ENCODE results near the gene CISD1.

Gene CISD1

GRCh38 chr10:58281092-58281752, 12.3 kb downstream of the CISD1 start:
- Histone ChIP-seq H3K9me3 (ENCODE audit: insufficient read depth, low read depth, low read length) (no peaks in the 10 kb centered on the region), H3K36me3 (ENCODE audit: insufficient read depth, low read length) (peaks cover 26% of the 10 kb centered on the region), H3K9ac (ENCODE audit: low read depth, low read length) (no peak overlapping the region), H3K27me3 (ENCODE audit: insufficient read depth, low read length) (no peaks in the 10 kb centered on the region), H3K4me1 (ENCODE audit: insufficient read depth, low read length) (no peaks in the 10 kb centered on the region), H3K27ac (ENCODE audit: low read depth, low read length) (no peak overlapping the region), H3K4me3 (ENCODE audit: low read length) (no peak overlapping the region)
- WGBS = 100% methylated on average over 1 of the region's 2 CpGs

- Histone ChIP-seq H3K36me3 (ENCODE audit: insufficient read depth, low read length) (peaks cover 20% of the 10 kb centered on the region), H3K27ac (ENCODE audit: low read depth, low read length) (no peak overlapping the region), H3K9me3 (ENCODE audit: insufficient read depth, low read depth, low read length) (no peaks in the 10 kb centered on the region), H3K4me3 (ENCODE audit: low read length) (no peak overlapping the region), H3K9ac (ENCODE audit: low read depth, low read length) (no peak overlapping the region), H3K4me1 (ENCODE audit: insufficient read depth, low read length) (no peaks in the 10 kb centered on the region), H3K27me3 (ENCODE audit: insufficient read depth, low read length) (no peaks in the 10 kb centered on the region)
- WGBS = 92% methylated on average over 3 of the region's 3 CpGs
Observed at GRCh38 chr10:58282615-58283014, 13.7 kb downstream of the CISD1 start.

GRCh38 chr10:58291538-58292174, 22.7 kb downstream of the CISD1 start:
- WGBS = 90% methylated on average over 4 of the region's 5 CpGs
- no peaks in the 10 kb centered on the region for H3K4me1 ChIP-seq (ENCODE audit: insufficient read depth, low read length)
- H3K9ac ChIP-seq (ENCODE audit: low read depth, low read length) = no peak overlapping the region
- H3K27ac ChIP-seq (ENCODE audit: low read depth, low read length) = no peak overlapping the region
- no peaks in the 10 kb centered on the region for H3K27me3 ChIP-seq (ENCODE audit: insufficient read depth, low read length)
- no peak overlapping the region for H3K4me3 ChIP-seq (ENCODE audit: low read length)
- H3K9me3 ChIP-seq (ENCODE audit: insufficient read depth, low read depth, low read length) = no peaks in the 10 kb centered on the region
- peaks cover 8% of the 10 kb centered on the region; the same call in 1 of the 2 replicates for H3K36me3 ChIP-seq (ENCODE audit: insufficient read depth, low read length)

GRCh38 chr10:58293989-58294388, 25.0 kb downstream of the CISD1 start:
- no peak overlapping the region for H3K4me3 ChIP-seq (ENCODE audit: low read length)
- H3K27ac ChIP-seq (ENCODE audit: low read depth, low read length) = no peak overlapping the region
- H3K9ac ChIP-seq (ENCODE audit: low read depth, low read length) = no peak overlapping the region
- no peaks in the 10 kb centered on the region for H3K9me3 ChIP-seq (ENCODE audit: insufficient read depth, low read depth, low read length)
- H3K36me3 ChIP-seq (ENCODE audit: insufficient read depth, low read length) = 0 out of 2 replicates have a peak, but pooled peaks cover 4% of the 10 kb centered on the region
- H3K4me1 ChIP-seq (ENCODE audit: insufficient read depth, low read length) = no peaks in the 10 kb centered on the region
- WGBS = 97% methylated on average over 5 of the region's 5 CpGs
- H3K27me3 ChIP-seq (ENCODE audit: insufficient read depth, low read length) = no peaks in the 10 kb centered on the region

GRCh38 chr10:58299580-58299979, 30.6 kb downstream of the CISD1 start:
- H3K9ac ChIP-seq (ENCODE audit: low read depth, low read length) = no peak overlapping the region
- H3K36me3 ChIP-seq (ENCODE audit: insufficient read depth, low read length) = no peaks in the 10 kb centered on the region
- H3K27me3 ChIP-seq (ENCODE audit: insufficient read depth, low read length) = no peaks in the 10 kb centered on the region
- no peaks in the 10 kb centered on the region; the same call in 1 of the 2 replicates for H3K4me1 ChIP-seq (ENCODE audit: insufficient read depth, low read length)
- WGBS = 24% methylated on average over 4 of the region's 4 CpGs
- no peak overlapping the region for H3K27ac ChIP-seq (ENCODE audit: low read depth, low read length)
- H3K9me3 ChIP-seq (ENCODE audit: insufficient read depth, low read depth, low read length) = no peaks in the 10 kb centered on the region
- H3K4me3 ChIP-seq (ENCODE audit: low read length) = no peak overlapping the region

GRCh38 chr10:58300676-58301075, 31.7 kb downstream of the CISD1 start:
- Histone ChIP-seq H3K9ac (ENCODE audit: low read depth, low read length) (no peak overlapping the region), H3K4me3 (ENCODE audit: low read length) (no peak overlapping the region), H3K36me3 (ENCODE audit: insufficient read depth, low read length) (no peaks in the 10 kb centered on the region), H3K27ac (ENCODE audit: low read depth, low read length) (no peak overlapping the region), H3K9me3 (ENCODE audit: insufficient read depth, low read depth, low read length) (no peaks in the 10 kb centered on the region), H3K4me1 (ENCODE audit: insufficient read depth, low read length) (no peaks in the 10 kb centered on the region; the same call in 1 of the 2 replicates), H3K27me3 (ENCODE audit: insufficient read depth, low read length) (no peaks in the 10 kb centered on the region)

- Histone ChIP-seq H3K9me3 (ENCODE audit: insufficient read depth, low read depth, low read length) (no peaks in the 10 kb centered on the region), H3K27ac (ENCODE audit: low read depth, low read length) (no peak overlapping the region), H3K27me3 (ENCODE audit: insufficient read depth, low read length) (no peaks in the 10 kb centered on the region), H3K36me3 (ENCODE audit: insufficient read depth, low read length) (no peaks in the 10 kb centered on the region), H3K9ac (ENCODE audit: low read depth, low read length) (no peak overlapping the region), H3K4me1 (ENCODE audit: insufficient read depth, low read length) (no peaks in the 10 kb centered on the region; the same call in 1 of the 2 replicates), H3K4me3 (ENCODE audit: low read length) (no peak overlapping the region)
- 94% methylated on average over 2 of the region's 2 CpGs for WGBS
Observed at GRCh38 chr10:58302254-58302653, 33.3 kb downstream of the CISD1 start.

GRCh38 chr10:58304099-58304633, 35.2 kb downstream of the CISD1 start:
- Histone ChIP-seq H3K9me3 (ENCODE audit: insufficient read depth, low read depth, low read length) (no peaks in the 10 kb centered on the region), H3K36me3 (ENCODE audit: insufficient read depth, low read length) (no peaks in the 10 kb centered on the region), H3K9ac (ENCODE audit: low read depth, low read length) (no peak overlapping the region), H3K27me3 (ENCODE audit: insufficient read depth, low read length) (no peaks in the 10 kb centered on the region), H3K4me3 (ENCODE audit: low read length) (no peak overlapping the region), H3K27ac (ENCODE audit: low read depth, low read length) (no peak overlapping the region), H3K4me1 (ENCODE audit: insufficient read depth, low read length) (no peaks in the 10 kb centered on the region; the same call in 1 of the 2 replicates)
- WGBS = 88% methylated on average over 3 of the region's 3 CpGs

- H3K9ac ChIP-seq (ENCODE audit: low read depth, low read length) = no peak overlapping the region
- no peaks in the 10 kb centered on the region for H3K27me3 ChIP-seq (ENCODE audit: insufficient read depth, low read length)
- no peaks in the 10 kb centered on the region; the same call in 1 of the 2 replicates for H3K4me1 ChIP-seq (ENCODE audit: insufficient read depth, low read length)
- no peaks in the 10 kb centered on the region for H3K9me3 ChIP-seq (ENCODE audit: insufficient read depth, low read depth, low read length)
- no peak overlapping the region for H3K4me3 ChIP-seq (ENCODE audit: low read length)
- H3K36me3 ChIP-seq (ENCODE audit: insufficient read depth, low read length) = no peaks in the 10 kb centered on the region
- WGBS = 81% methylated on average over 3 of the region's 4 CpGs
- H3K27ac ChIP-seq (ENCODE audit: low read depth, low read length) = no peak overlapping the region
Observed at GRCh38 chr10:58305821-58306220, 36.9 kb downstream of the CISD1 start.

GRCh38 chr10:58307676-58308075, 38.7 kb downstream of the CISD1 start:
- H3K9ac ChIP-seq (ENCODE audit: low read depth, low read length) = no peak overlapping the region
- H3K27ac ChIP-seq (ENCODE audit: low read depth, low read length) = no peak overlapping the region
- H3K4me1 ChIP-seq (ENCODE audit: insufficient read depth, low read length) = no peaks in the 10 kb centered on the region; the same call in 1 of the 2 replicates
- no peaks in the 10 kb centered on the region for H3K27me3 ChIP-seq (ENCODE audit: insufficient read depth, low read length)
- H3K4me3 ChIP-seq (ENCODE audit: low read length) = no peak overlapping the region
- 89% methylated on average over 3 of the region's 3 CpGs for WGBS
- no peaks in the 10 kb centered on the region for H3K36me3 ChIP-seq (ENCODE audit: insufficient read depth, low read length)
- no peaks in the 10 kb centered on the region for H3K9me3 ChIP-seq (ENCODE audit: insufficient read depth, low read depth, low read length)

- H3K9ac ChIP-seq (ENCODE audit: low read depth, low read length) = no peak overlapping the region
- H3K36me3 ChIP-seq (ENCODE audit: insufficient read depth, low read length) = no peaks in the 10 kb centered on the region
- H3K4me1 ChIP-seq (ENCODE audit: insufficient read depth, low read length) = no peaks in the 10 kb centered on the region
- H3K27me3 ChIP-seq (ENCODE audit: insufficient read depth, low read length) = no peaks in the 10 kb centered on the region
- H3K4me3 ChIP-seq (ENCODE audit: low read length) = no peak overlapping the region
- H3K9me3 ChIP-seq (ENCODE audit: insufficient read depth, low read depth, low read length) = no peaks in the 10 kb centered on the region
- no peak overlapping the region for H3K27ac ChIP-seq (ENCODE audit: low read depth, low read length)
Observed at GRCh38 chr10:58311026-58311425, 42.1 kb downstream of the CISD1 start.

Measured in HUES64 (cell line).